ENCODE data around the gene ATP6V1C2.
A peak's percentile ranks its signal among the peaks of the same experiment; 100 is the strongest.

Gene ATP6V1C2

GRCh38 chr2:10742666-10743065, 21.2 kb downstream of the ATP6V1C2 start:
- no peak overlapping the region for H3K4me3 ChIP-seq (ENCODE audit: control insufficient read depth in 1 of 7, extremely low read depth in 1 of 7, insufficient read depth in 4 of 7, low read depth in 2 of 7, low read length in 6 of 7)
- ChIA-PET CTCF (no interaction called here), POLR2A (no interaction called here)
- no peaks in the 10 kb centered on the region for H3K4me1 ChIP-seq (ENCODE audit: control extremely low read depth in 1 of 4, control insufficient read depth in 4 of 4, insufficient read depth in 4 of 4, low read length in 3 of 4)
- peaks cover 0 to 2% (median 0%) of the 10 kb centered on the region in 5 experiments for H3K27me3 ChIP-seq (replicated peaks in 2 of 5; ENCODE audit: control insufficient read depth in 4 of 5, insufficient read depth in 5 of 5, low read length in 4 of 5)
- WGBS (ENCODE audit: insufficient coverage): 97% methylated on average over 8 of the region's 11 CpGs
- H3K36me3 ChIP-seq (ENCODE audit: control insufficient read depth in 4 of 4, insufficient read depth in 4 of 4, low read length in 3 of 4): no peaks in the 10 kb centered on the region
- H3K9me3 ChIP-seq (ENCODE audit: control extremely low read depth in 1 of 5, control insufficient read depth in 4 of 5, insufficient read depth in 2 of 5, low read depth in 1 of 5, low read length in 4 of 5): no peaks in the 10 kb centered on the region
- no peak for DNase-seq
- H3K27ac ChIP-seq (ENCODE audit: insufficient read depth in 1 of 2, low read depth in 1 of 2, low read length in 2 of 2, poor library complexity in 1 of 2, severe bottlenecking in 2 of 2): no peak overlapping the region

GRCh38 chr2:10750610-10751009, 29.2 kb downstream of the ATP6V1C2 start:
- no peaks in the 10 kb centered on the region for H3K36me3 ChIP-seq (ENCODE audit: control insufficient read depth in 4 of 4, insufficient read depth in 4 of 4, low read length in 3 of 4)
- 90% methylated on average over 5 of the region's 6 CpGs for WGBS (ENCODE audit: insufficient coverage)
- H3K4me1 ChIP-seq (ENCODE audit: control extremely low read depth in 1 of 4, control insufficient read depth in 4 of 4, insufficient read depth in 4 of 4, low read length in 3 of 4): no peaks in the 10 kb centered on the region
- no peaks in the 10 kb centered on the region for H3K9me3 ChIP-seq (ENCODE audit: control extremely low read depth in 1 of 5, control insufficient read depth in 4 of 5, insufficient read depth in 2 of 5, low read depth in 1 of 5, low read length in 4 of 5)
- no peak overlapping the region for H3K4me3 ChIP-seq (ENCODE audit: control insufficient read depth in 1 of 7, extremely low read depth in 1 of 7, insufficient read depth in 4 of 7, low read depth in 2 of 7, low read length in 6 of 7)
- POLR2A ChIA-PET: no interaction called here
- DNase-seq: peak in 2 of 3 donors; percentile 15 to 26
- H3K27me3 ChIP-seq (replicated peaks in 2 of 5; ENCODE audit: control insufficient read depth in 4 of 5, insufficient read depth in 5 of 5, low read length in 4 of 5): peaks cover 0 to 5% (median 0%) of the 10 kb centered on the region in 5 experiments
- CTCF ChIA-PET: no interaction called here
- no peak overlapping the region for H3K27ac ChIP-seq (ENCODE audit: insufficient read depth in 1 of 2, low read depth in 1 of 2, low read length in 2 of 2, poor library complexity in 1 of 2, severe bottlenecking in 2 of 2)

GRCh38 chr2:10752236-10752635, 30.8 kb downstream of the ATP6V1C2 start:
- no peaks in the 10 kb centered on the region for H3K9me3 ChIP-seq (ENCODE audit: control extremely low read depth in 1 of 5, control insufficient read depth in 4 of 5, insufficient read depth in 2 of 5, low read depth in 1 of 5, low read length in 4 of 5)
- no peak overlapping the region for H3K27ac ChIP-seq (ENCODE audit: insufficient read depth in 1 of 2, low read depth in 1 of 2, low read length in 2 of 2, poor library complexity in 1 of 2, severe bottlenecking in 2 of 2)
- POLR2A ChIA-PET: no interaction called here
- H3K4me1 ChIP-seq (ENCODE audit: control extremely low read depth in 1 of 4, control insufficient read depth in 4 of 4, insufficient read depth in 4 of 4, low read length in 3 of 4): no peaks in the 10 kb centered on the region
- peaks cover 0 to 5% (median 0%) of the 10 kb centered on the region in 5 experiments for H3K27me3 ChIP-seq (replicated peaks in 2 of 5; ENCODE audit: control insufficient read depth in 4 of 5, insufficient read depth in 5 of 5, low read length in 4 of 5)
- 100% methylated on average over 2 of the region's 5 CpGs for WGBS (ENCODE audit: insufficient coverage)
- CTCF ChIA-PET: no interaction called here
- H3K4me3 ChIP-seq (ENCODE audit: control insufficient read depth in 1 of 7, extremely low read depth in 1 of 7, insufficient read depth in 4 of 7, low read depth in 2 of 7, low read length in 6 of 7): no peak overlapping the region
- H3K36me3 ChIP-seq (ENCODE audit: control insufficient read depth in 4 of 4, insufficient read depth in 4 of 4, low read length in 3 of 4): no peaks in the 10 kb centered on the region
- no peak for DNase-seq

- no peaks in the 10 kb centered on the region for H3K4me1 ChIP-seq (ENCODE audit: control extremely low read depth in 1 of 4, control insufficient read depth in 4 of 4, insufficient read depth in 4 of 4, low read length in 3 of 4)
- H3K4me3 ChIP-seq (ENCODE audit: control insufficient read depth in 1 of 7, extremely low read depth in 1 of 7, insufficient read depth in 4 of 7, low read depth in 2 of 7, low read length in 6 of 7): no peak overlapping the region
- H3K27me3 ChIP-seq (replicated peaks in 2 of 5; ENCODE audit: control insufficient read depth in 4 of 5, insufficient read depth in 5 of 5, low read length in 4 of 5): peaks cover 0 to 5% (median 0%) of the 10 kb centered on the region in 5 experiments
- H3K36me3 ChIP-seq (ENCODE audit: control insufficient read depth in 4 of 4, insufficient read depth in 4 of 4, low read length in 3 of 4): no peaks in the 10 kb centered on the region
- H3K27ac ChIP-seq (ENCODE audit: insufficient read depth in 1 of 2, low read depth in 1 of 2, low read length in 2 of 2, poor library complexity in 1 of 2, severe bottlenecking in 2 of 2): no peak overlapping the region
- 95% methylated on average over 4 of the region's 7 CpGs for WGBS (ENCODE audit: insufficient coverage)
- no peak for DNase-seq
- POLR2A ChIA-PET: interaction anchor here (0.6 kb wide), 1 partner anchor 8 kb away, joined by 3 read pairs; no protein-coding TSS in a partner anchor
- CTCF ChIA-PET: no interaction called here
- H3K9me3 ChIP-seq (ENCODE audit: control extremely low read depth in 1 of 5, control insufficient read depth in 4 of 5, insufficient read depth in 2 of 5, low read depth in 1 of 5, low read length in 4 of 5): no peaks in the 10 kb centered on the region
Measured at GRCh38 chr2:10753156-10753555, 31.7 kb downstream of the ATP6V1C2 start.

- no peaks in the 10 kb centered on the region for H3K4me1 ChIP-seq (ENCODE audit: control extremely low read depth in 1 of 4, control insufficient read depth in 4 of 4, insufficient read depth in 4 of 4, low read length in 3 of 4)
- POLR2A ChIA-PET: no interaction called here
- 98% methylated on average over 6 of the region's 8 CpGs for WGBS (ENCODE audit: insufficient coverage)
- CTCF ChIA-PET: no interaction called here
- H3K27me3 ChIP-seq (replicated peaks in 2 of 5; ENCODE audit: control insufficient read depth in 4 of 5, insufficient read depth in 5 of 5, low read length in 4 of 5): peaks cover 0 to 5% (median 0%) of the 10 kb centered on the region in 5 experiments
- no peaks in the 10 kb centered on the region for H3K36me3 ChIP-seq (ENCODE audit: control insufficient read depth in 4 of 4, insufficient read depth in 4 of 4, low read length in 3 of 4)
- DNase-seq: no peak
- no peaks in the 10 kb centered on the region for H3K9me3 ChIP-seq (ENCODE audit: control extremely low read depth in 1 of 5, control insufficient read depth in 4 of 5, insufficient read depth in 2 of 5, low read depth in 1 of 5, low read length in 4 of 5)
- no peak overlapping the region for H3K4me3 ChIP-seq (ENCODE audit: control insufficient read depth in 1 of 7, extremely low read depth in 1 of 7, insufficient read depth in 4 of 7, low read depth in 2 of 7, low read length in 6 of 7)
- no peak overlapping the region for H3K27ac ChIP-seq (ENCODE audit: insufficient read depth in 1 of 2, low read depth in 1 of 2, low read length in 2 of 2, poor library complexity in 1 of 2, severe bottlenecking in 2 of 2)
Measured at GRCh38 chr2:10753876-10754275, 32.4 kb downstream of the ATP6V1C2 start.

GRCh38 chr2:10755621-10756020, 34.2 kb downstream of the ATP6V1C2 start:
- H3K36me3 ChIP-seq (ENCODE audit: control insufficient read depth in 4 of 4, insufficient read depth in 4 of 4, low read length in 3 of 4): no peaks in the 10 kb centered on the region
- POLR2A ChIA-PET: no interaction called here
- peaks cover 0 to 3% (median 0%) of the 10 kb centered on the region in 5 experiments for H3K27me3 ChIP-seq (replicated peaks in 2 of 5; ENCODE audit: control insufficient read depth in 4 of 5, insufficient read depth in 5 of 5, low read length in 4 of 5)
- WGBS (ENCODE audit: insufficient coverage): 94% methylated on average over 7 of the region's 7 CpGs
- CTCF ChIA-PET: no interaction called here
- no peak overlapping the region for H3K27ac ChIP-seq (ENCODE audit: insufficient read depth in 1 of 2, low read depth in 1 of 2, low read length in 2 of 2, poor library complexity in 1 of 2, severe bottlenecking in 2 of 2)
- H3K4me3 ChIP-seq (ENCODE audit: control insufficient read depth in 1 of 7, extremely low read depth in 1 of 7, insufficient read depth in 4 of 7, low read depth in 2 of 7, low read length in 6 of 7): no peak overlapping the region
- no peaks in the 10 kb centered on the region for H3K4me1 ChIP-seq (ENCODE audit: control extremely low read depth in 1 of 4, control insufficient read depth in 4 of 4, insufficient read depth in 4 of 4, low read length in 3 of 4)
- no peak for DNase-seq
- no peaks in the 10 kb centered on the region for H3K9me3 ChIP-seq (ENCODE audit: control extremely low read depth in 1 of 5, control insufficient read depth in 4 of 5, insufficient read depth in 2 of 5, low read depth in 1 of 5, low read length in 4 of 5)

- no peak for DNase-seq
- no peaks in the 10 kb centered on the region for H3K36me3 ChIP-seq (ENCODE audit: control insufficient read depth in 4 of 4, insufficient read depth in 4 of 4, low read length in 3 of 4)
- 100% methylated on average over 3 of the region's 6 CpGs for WGBS (ENCODE audit: insufficient coverage)
- POLR2A ChIA-PET: no interaction called here
- H3K9me3 ChIP-seq (ENCODE audit: control extremely low read depth in 1 of 5, control insufficient read depth in 4 of 5, insufficient read depth in 2 of 5, low read depth in 1 of 5, low read length in 4 of 5): no peaks in the 10 kb centered on the region
- peaks cover 0 to 4% (median 0%) of the 10 kb centered on the region in 5 experiments for H3K27me3 ChIP-seq (replicated peaks in 2 of 5; ENCODE audit: control insufficient read depth in 4 of 5, insufficient read depth in 5 of 5, low read length in 4 of 5)
- no peaks in the 10 kb centered on the region for H3K4me1 ChIP-seq (ENCODE audit: control extremely low read depth in 1 of 4, control insufficient read depth in 4 of 4, insufficient read depth in 4 of 4, low read length in 3 of 4)
- no peak overlapping the region for H3K27ac ChIP-seq (ENCODE audit: insufficient read depth in 1 of 2, low read depth in 1 of 2, low read length in 2 of 2, poor library complexity in 1 of 2, severe bottlenecking in 2 of 2)
- no peak overlapping the region for H3K4me3 ChIP-seq (ENCODE audit: control insufficient read depth in 1 of 7, extremely low read depth in 1 of 7, insufficient read depth in 4 of 7, low read depth in 2 of 7, low read length in 6 of 7)
- CTCF ChIA-PET: no interaction called here
Measured at GRCh38 chr2:10757814-10758286, 36.4 kb downstream of the ATP6V1C2 start.

Measured in common myeloid progenitor, CD34-positive (primary cell).